ENCODE data around the gene C17orf78.
"Not testable (repeated sequence)": the region's sequence is repeated elsewhere in the genome, so short reads cannot be mapped to it uniquely, and the experiment has no call there.

The C17orf78 gene

DNA sequence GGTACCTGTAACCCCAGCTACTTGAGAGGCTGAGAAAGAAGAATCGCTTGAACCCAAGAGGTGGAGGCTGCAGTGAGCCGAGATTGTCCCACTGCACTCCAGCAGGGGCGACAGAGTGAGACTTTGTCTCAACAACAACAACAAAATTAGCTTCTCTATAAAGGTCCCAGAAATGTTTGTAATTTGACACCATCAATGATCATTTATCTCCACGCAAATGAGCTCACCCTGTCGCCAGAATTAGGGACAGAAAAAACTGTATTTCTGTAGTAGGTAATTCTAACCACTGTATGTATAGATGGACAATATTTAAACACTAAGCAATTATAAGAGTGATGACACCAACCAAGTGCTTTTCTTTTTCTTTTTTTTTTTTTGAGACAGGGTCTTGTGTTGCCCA is 10.7 kb downstream of the C17orf78 start:
- no peak for DNase-seq (ENCODE audit: low spot score)

DNA sequence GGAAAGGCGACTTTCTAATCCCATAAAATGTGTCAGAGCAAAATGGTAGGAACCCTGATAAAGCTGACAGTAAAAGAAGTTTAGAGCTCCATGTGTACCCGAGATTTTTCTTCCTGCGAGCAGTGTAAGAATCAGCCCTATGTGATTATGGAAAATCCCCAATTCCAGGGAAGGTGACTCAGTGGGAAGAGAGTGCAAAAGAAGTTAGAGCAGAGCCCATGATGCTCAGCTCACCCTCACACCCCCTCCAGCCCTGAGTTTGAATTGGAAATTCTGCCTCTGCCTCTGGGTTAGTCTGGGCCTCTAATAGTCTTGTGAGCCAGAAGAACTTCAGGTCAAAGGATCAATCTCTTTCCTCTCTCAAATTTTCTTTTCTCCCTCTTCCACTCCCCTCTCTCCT is 12.5 kb downstream of the C17orf78 start:
- peak; percentile 46 for DNase-seq (ENCODE audit: low spot score)

DNA sequence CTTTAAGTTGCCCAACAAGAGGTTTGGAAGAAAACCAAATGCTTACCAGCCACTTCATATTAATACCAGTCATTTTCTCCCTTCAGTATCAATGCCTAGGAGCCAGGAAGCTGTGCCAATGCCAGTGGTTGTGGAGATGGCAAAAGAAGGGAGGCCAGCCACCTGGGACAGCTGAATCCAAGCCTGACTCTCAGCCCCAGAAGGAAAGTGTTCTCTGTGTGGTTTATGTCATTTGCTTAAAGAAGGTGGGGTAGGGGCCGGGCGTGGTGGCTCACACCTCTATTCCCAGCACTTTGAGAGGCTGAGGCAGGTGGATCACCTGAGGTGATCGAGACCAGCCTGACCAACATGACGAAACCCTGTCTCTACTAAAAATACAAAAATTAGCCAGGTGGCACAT is 13.4 kb downstream of the C17orf78 start:
- no peak for DNase-seq (ENCODE audit: low spot score)

DNA sequence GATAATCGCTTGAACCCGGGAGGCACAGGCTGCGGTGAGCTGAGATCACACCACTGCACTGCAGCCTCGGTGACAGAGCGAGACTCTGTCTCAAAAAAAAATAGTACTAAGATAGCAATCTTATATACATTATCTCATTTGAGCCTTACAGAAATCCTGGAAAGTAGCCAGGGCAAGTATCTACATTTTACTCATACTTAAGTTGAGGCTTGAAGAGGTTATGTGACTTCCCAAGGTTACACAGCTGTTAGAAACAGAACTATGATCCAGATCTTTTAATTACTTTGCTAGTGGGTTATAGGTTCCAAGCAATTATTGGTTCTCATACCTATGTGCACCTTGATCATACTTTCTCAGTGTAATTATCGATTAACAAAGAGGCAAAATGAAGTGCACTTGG is 15.4 kb downstream of the C17orf78 start:
- DNase-seq (ENCODE audit: low spot score) = no peak

DNA sequence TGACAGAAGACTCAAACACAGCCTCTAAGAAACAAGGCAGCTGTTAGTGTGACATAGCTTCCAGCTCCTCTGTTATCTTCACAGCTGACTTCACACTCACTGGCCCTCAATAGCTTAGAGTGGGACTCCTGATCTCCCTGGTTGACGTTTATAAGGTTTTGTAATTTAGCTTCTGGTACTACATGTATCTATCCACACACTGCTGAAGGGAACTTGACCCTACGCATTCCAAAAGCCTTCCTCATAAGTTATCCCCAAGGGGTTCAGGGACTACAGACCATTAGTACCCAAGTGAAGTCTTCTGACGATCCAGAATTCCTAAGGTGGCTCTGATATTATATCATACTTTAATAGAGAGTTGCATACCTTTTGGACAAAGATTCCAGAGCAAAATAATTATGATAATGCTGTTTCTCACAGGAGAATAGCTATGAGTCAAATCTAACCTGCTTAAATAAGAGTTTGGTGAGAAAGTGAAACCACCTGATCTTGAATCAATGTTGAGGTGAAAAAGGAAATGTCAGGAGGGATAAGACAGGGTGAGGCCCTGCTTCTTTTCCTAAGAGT is 16.3 kb downstream of the C17orf78 start:
- no peak for DNase-seq (ENCODE audit: low spot score)

DNA sequence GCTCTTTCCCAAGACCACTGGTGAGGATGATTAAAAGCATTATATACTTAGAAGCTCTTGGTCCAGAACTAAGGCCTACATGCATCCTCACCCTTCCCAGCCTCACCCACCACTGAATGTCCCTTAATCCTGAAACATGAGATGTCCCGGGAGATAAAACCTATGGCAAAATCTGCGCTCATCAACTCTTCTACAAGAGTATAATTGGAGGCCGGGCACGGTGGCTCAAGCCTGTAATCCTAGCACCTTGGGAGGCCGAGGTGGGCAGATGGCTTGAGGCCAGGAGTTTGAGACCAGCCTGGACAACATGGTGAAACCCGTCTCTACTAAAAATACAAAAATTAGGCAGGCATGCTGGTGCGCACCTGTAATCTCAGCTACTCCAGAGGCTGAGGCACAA is 17.6 kb downstream of the C17orf78 start:
- DNase-seq (ENCODE audit: low spot score) = no peak

DNA sequence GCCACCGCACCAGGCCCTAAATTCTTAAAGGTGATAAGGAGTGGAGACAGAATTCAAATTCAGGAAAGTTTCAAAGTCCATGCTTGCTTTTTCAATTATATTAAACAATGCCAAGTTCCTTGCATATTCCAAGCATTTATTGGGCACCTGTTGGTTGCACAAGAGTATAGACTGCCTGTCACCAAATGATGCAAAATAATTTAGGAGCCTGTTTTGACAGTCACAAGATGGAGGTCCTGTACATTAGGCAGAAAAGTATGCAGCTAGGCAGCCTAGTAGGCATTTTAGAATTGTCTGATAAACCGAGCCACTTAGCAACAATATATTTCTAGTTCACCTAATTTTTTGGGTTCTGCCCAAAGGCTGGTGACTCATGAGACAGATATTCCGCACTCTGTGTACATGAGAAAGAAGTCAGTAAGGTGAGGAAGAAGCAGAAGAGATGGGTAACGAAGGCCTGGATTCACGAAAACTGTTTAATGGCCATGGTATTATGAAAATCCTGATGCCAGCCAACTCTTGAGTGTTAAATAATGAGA is 23.5 kb downstream of the C17orf78 start:
- DNase-seq (ENCODE audit: low spot score) = no peak

DNA sequence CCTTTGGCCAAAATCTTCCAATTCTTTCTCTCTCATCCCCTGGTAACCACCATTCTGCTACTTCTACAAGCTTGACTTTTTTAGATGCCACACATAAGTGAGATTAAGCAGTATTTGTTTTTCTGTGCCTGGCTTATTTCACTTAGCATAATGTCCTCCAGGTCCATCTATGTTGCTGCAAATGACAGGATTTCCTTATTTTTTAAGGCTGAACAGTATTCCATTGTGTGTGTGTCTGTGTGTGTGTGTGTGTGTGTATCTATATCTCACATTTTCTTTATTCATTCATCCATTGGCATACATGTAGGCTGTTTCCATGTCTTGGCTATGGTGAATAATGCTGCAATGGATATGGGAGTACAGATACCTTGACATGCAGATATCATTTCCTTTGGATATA is 24.7 kb downstream of the C17orf78 start:
- no peak for DNase-seq (ENCODE audit: low spot score)

DNA sequence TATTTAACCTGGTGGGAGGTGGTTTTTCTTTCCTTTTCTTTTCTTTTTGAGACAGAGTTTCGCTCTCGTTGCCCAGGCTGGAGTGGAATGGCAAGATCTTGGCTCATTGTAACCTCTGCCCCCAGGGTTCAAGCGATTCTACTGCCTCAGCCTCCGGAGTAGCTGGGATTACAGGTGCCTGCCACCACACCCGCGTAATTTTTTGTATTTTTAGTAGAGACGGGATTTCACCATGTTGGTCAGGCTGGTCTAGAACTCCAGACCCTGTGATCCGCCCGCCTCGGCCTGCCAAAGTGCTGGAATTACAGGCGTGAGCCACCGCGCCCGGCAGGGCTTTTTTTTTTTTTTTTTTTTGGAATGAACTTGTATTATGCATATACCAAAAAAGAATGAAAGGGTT is 29.7 kb downstream of the C17orf78 start:
- DNase-seq (ENCODE audit: low spot score) = not testable (repeated sequence)

DNA sequence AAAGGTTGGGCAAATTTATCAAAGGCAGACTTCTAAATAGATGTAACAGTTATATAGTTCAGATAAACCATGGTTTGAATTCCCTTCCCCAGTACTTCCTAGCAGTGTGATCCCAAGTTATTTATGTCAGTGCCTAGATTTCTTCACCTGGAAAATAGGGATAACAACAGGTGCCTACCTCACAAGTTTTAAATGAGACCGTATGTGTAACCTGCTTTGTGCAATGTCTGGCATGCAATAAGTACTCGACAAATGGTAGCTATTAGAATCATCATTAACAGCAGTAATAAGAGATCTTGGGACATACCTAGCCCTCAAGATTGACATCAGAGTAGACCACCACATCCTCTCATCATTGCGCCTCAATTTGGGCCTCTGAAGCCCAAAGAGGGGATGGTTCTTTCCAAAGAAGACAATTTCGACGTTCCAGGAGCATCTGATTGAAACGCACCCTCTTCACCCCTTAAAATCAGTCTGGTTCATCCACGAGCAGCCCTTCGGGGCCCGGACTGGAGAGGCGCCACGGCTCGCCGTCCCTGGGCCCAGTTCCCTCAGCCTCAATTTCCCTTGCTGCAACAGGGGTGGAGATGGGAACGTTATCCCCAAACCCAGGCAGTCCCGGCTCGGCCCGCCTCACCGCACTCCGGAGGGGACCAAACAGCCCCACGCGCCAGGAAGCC is 30.3 kb downstream of the C17orf78 start:
- DNase-seq (ENCODE audit: low spot score) = no peak

DNA sequence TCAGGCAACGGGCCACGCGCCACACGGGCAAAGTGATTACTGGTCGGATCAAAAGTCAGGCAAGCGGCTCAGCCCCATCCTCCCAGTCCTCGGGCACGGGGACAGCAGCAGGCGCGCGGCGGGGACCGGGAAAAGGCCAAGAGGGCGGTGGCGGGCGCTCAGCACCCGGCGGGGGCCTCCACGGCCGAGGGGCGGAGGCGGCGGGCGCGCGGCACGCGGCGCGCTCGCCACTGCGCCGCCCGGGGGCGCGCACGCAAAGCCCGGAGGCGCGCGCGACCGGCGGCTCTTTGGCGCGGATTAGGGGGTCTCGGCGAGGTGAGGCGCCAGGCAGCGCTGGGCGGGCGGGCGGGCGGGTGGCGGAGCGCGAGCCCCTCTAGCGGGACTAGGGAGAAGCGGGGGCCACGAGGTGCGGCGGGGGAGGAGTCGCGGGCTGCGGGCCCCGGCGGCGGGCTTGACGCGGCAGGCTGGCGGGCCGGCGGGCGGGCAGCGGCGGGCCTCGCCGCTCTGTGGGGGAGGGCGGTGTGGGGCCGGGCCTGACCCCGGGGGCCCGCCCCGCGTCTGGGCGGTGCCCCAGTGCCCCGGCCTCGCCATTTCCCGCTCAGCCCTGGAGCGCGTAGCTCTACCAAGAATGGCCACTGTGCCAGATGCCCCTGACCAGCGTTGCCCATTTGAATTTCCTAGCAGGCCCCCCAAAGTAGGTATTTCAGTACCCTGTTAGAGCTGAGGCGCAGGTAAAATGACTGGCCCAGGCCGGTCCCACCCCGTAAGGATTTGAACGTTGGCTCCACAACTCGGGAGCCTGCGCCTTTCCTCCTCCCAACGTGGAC is 31.1 kb downstream of the C17orf78 start, which contains the start of the genes ACACA and TADA2A:
Gene ACACA, minus strand, starts transcription at position 202 of the 827 bp plus-strand sequence. CDS start 537 bp downstream, outside the sequence.
Gene TADA2A, plus strand, starts transcription at position 252 of the 827 bp plus-strand sequence. CDS start 4,480 bp downstream, outside the sequence.
- DNase-seq (ENCODE audit: low spot score) = peak; percentile 74

DNA sequence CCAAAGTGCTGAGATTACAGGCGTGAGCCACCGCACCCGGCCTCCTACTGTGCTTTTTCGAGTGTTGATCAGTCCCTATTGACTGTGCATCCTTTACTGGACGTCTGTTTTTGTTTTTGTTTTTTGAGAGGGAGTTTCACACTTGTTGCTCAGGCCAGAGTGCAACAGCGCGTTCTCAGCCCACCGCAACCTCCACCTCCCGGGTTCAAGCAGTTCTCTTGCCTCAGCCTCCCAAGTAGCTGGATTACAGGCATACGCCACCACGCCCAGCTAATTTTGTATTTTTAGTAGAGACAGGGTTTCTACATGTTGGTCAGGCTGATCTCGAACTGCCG is 32.3 kb downstream of the C17orf78 start:
- not testable (repeated sequence) for DNase-seq (ENCODE audit: low spot score)

DNA sequence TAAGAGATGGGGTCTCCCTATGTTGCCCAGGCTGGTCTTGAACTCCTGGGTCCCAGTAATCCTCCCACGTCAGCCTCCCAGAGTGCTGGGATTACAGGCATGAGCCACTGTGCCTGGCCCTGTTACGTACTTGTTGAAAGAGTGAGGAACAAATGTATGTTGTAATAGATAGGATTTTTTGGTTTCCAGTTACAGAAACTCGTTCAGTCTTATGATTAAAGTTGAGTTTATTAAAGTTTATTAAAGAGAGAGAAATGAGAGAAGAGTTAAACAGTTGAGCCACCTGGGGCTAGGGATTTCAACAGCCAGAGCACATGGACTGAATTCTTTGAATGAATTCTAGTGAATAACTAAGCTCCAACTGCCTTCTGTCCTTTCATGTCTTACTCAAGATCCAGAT is 34.6 kb downstream of the C17orf78 start:
- no peak for DNase-seq (ENCODE audit: low spot score)

DNA sequence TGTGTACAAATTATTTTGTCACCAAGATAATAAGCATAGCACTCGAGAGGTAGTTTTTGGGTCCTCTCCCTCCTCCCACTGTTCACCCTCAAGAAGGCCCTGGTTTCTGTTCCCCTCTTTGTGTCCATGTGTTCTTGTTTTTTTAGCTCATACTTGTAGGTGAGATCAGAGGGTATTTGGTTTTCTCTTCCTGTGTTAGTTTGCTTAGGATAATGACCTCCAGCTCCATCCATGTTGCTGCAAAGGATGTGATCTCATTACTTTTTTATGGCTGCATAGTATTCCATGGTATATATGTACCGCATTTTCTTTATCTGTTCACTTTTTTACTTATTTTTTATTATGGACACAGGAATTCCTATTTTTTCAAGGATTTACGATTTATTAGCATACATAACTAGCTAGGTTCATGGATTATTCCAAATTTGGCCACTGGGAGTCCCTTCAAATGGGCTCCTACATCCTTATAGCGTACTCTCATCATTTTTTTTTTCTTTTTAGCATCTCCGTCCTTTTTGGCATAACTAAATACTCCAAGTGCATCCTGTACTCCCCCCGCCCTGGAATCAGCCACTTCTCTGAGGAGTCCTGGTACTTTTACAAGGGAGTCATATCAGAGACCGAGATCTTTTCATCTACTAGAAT is 38.2 kb downstream of the C17orf78 start:
- DNase-seq (ENCODE audit: low spot score) = no peak

DNA sequence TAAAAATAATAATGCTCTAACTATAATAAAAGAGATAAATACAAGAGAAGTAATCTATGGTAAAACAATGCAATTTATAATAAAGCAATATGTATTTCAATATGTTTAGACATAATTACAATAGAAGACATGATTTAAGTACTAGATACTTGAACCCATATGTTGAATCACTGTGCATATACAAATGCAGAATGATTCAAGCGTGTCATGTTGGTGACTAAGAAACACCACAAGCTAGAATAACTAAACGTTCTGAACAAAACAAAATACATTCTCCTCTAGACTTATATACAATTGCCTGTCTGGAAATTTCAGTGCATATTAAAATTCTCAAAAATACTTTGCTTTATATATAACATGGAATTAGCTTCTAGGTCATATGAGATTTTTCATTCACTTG is 42.1 kb downstream of the C17orf78 start:
- DNase-seq (ENCODE audit: low spot score) = no peak

DNA sequence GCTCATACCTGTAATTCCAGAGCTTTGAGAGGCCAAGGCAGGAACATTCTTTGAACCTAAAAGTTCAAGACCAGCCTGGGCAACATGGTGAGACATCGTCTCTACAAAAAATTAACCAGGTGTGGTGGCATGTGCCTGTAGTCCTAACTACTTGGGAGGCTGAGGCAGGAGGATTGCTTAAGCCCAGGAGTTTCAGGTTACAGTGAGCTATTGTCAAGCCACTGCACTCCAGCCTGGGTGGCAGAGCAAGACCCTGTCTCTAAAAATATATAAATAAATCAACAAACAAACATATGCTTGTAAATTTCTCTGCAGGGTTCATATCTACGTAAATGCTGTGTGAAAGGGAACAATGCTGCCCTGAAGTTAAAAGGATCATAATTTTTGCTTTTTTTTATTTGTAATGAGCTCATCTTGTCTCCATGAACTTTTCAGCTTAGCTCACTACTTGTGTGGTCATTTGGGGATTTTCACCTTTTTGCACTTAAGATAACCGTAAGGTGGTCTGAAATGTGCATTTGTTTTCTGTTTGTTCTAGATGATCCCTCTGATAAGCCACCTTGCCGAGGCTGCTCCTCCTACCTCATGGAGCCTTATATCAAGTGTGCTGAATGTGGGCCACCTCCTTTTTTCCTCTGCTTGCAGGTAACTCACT is 47.3 kb downstream of the C17orf78 start:
- no peak for DNase-seq (ENCODE audit: low spot score)

DNA sequence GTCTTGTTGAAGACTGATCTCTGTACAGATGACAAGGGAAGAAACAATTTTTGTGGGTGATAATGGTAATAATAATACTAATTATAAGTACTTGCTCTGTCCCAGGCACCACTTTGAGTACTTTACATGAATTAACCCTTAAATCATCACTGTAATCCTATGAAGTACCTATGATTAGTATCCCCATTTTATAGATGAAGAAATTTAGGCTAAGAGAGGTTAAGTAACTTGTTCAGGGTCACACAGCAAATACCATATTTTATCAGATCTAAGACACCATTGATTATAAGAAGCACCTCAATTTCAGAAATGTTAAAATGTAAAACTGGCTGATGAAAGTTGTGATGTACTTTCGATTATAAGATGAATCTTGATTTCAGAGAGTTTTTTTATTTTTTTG is 49.5 kb downstream of the C17orf78 start:
- DNase-seq (ENCODE audit: low spot score) = no peak

DNA sequence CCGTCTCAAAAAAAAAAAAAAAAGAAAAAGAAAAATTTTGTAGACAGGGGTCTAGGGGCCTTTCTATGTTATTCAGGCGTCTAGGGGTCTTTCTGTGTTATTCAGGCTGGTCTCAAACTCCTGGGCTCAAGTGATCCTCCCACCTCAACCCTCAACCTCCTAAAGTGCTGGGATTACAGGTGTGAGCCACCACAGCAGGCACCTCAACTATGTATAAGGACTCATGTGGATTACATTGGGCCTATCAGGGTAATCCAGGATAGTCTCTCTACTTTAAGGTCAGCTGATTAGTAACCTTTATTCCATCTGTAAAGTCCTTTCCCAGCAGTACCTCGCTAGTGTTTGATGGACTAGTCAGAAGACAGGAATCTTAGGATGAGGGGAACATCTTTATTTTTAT is 53.3 kb downstream of the C17orf78 start:
- DNase-seq (ENCODE audit: low spot score) = no peak

DNA sequence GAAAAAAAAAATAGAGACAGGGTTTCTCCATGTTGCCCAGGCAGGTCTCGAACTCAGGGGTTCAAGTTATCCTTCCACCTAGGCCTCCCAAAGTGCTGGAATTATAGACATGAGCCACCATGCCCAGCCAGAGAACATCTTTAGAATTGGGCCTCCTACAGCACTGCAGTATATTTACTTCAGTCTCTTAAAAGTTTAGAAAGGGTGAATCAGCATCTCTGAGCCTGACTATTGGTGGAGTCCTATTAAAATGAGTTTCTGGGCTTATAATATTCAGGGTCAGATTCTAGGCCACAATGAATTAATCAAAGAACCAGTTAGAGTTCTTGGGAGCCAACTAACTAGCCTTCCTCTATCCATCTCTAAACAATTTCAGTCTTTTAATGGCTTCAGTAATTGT is 53.7 kb downstream of the C17orf78 start:
- no peak for DNase-seq (ENCODE audit: low spot score)

DNA sequence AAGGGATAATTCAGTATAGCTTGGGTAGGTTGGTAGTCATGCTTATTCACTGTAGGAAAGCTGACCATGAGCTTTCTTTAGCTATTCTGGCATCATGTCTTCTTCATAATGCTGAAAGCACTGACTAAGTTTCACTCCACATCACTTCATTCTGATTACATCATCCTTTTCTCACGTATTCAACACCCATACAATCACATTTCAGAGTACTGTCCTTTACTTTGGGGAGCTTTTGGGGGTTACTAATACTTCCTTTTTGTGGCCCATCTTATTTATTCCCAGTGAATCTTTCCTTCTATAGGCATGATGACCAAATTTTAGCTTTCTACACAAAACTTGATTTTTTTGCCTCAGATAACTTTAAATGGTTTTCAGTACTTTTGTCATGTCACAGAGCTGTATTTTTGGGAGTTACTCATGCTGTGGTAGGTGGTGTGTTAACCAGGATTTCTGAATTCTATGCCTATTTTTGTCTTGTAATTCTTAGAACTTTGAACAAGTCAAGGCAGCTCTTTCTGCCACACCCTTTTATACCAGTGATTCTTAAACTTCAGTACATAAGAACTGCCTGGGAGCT is 54.4 kb downstream of the C17orf78 start:
- peak; percentile 59 for DNase-seq (ENCODE audit: low spot score)

DNA sequence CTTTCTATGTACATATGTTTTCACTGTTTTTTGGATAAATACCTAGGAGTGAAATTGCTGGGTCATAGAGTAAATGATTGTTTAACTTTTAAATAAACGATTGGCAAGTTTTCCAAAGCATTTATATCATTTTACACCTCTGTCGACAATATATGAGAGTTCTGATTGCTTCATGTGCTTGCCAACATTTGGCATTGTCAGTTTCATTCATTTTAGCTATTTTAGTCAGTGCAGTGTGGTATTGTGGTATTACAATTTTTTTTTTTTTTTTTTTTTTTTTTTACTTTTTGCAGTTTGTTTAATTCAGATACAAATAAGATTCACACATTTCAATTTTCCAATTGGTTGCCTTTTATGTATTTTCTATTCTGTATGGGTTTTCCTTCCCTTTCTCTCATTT is 56.9 kb downstream of the C17orf78 start:
- no peak for DNase-seq (ENCODE audit: low spot score)
